Spleen (tissue), 11 donors: ENCODE results near the gene CARS1. TPM values are rescaled to one million over a fixed set of nuclear protein-coding genes. Genes with fewer than 3 reads are reported as not detected.

ENCODE experiments used
- DNase-seq: peaks from one replicate; pipeline ENCODE4 v3.0.0-alpha.2; 2020
- H3K27ac ChIP-seq, 8 donors: fragments of 200-600 bp; sonication (generic) in 7 of 8; 1 replicate in 4 of 8; 2 replicates in 4 of 8; pipeline versions ENCODE4 v1.5.0 to v1.8.0; 2016 to 2021; ENCODE audit warnings: inconsistent platforms in 4 of 8, mild to moderate bottlenecking in 4 of 8, moderate library complexity in 1 of 8
- H3K27me3 ChIP-seq, 7 donors: fragments of 200-600 bp; sonication (generic) in 6 of 7; replicated peaks in 1 of 7; 1 replicate in 4 of 7; 2 replicates in 3 of 7; pipeline versions ENCODE4 v1.5.0 to v1.8.0; 2016 to 2021; ENCODE audit warnings: inconsistent platforms in 3 of 7, mild to moderate bottlenecking in 1 of 7
- H3K36me3 ChIP-seq, 6 donors: fragments of 200-600 bp; sonication (generic) in 5 of 6; 1 replicate in 4 of 6; 2 replicates in 2 of 6; pipeline versions ENCODE4 v1.5.0 to v1.8.0; 2016 to 2021; ENCODE audit warnings: inconsistent platforms in 2 of 6
- H3K4me1 ChIP-seq, 6 donors: fragments of 200-600 bp; sonication (generic) in 5 of 6; 1 replicate in 3 of 6; 2 replicates in 3 of 6; pipeline versions ENCODE4 v1.5.0 to v1.8.0; 2016 to 2021; ENCODE audit warnings: inconsistent platforms in 3 of 6
- H3K4me3 ChIP-seq, 8 donors: fragments of 200-600 bp; sonication (generic) in 7 of 8; 1 replicate in 4 of 8; 2 replicates in 4 of 8; pipeline versions ENCODE4 v1.5.0 to v1.8.0; 2016 to 2021; ENCODE audit warnings: inconsistent platforms in 4 of 8, mild to moderate bottlenecking in 4 of 8, moderate library complexity in 2 of 8
- H3K9me3 ChIP-seq, 8 donors: fragments of 200-600 bp; sonication (generic) in 7 of 8; 1 replicate in 4 of 8; 2 replicates in 4 of 8; pipeline versions ENCODE4 v1.5.0 to v1.8.0; 2016 to 2021; ENCODE audit warnings: inconsistent platforms in 4 of 8
- CTCF ChIP-seq, 11 experiments: fragments of 200-600 bp in 7 of 11; fragments of 450-650 bp in 4 of 11; sonication (generic) in 4 of 11; IDR thresholded peaks in 8 of 11; conservative IDR thresholded peaks in 3 of 11; 1 replicate in 7 of 11; 2 replicates in 4 of 11; pipeline versions ENCODE4 v1.4.0 to v1.8.0; 2016 to 2021; ENCODE audit warnings: antibody characterized with exemption in 11 of 11, inconsistent platforms in 4 of 11, mild to moderate bottlenecking in 1 of 11
- POLR2A ChIP-seq, 3 donors: fragments of 450-650 bp; IDR thresholded peaks; one replicate each; pipeline ENCODE4 v1.5.1; 2017; ENCODE audit warnings: antibody characterized with exemption in 3 of 3, mild to moderate bottlenecking in 1 of 3
- POLR2AphosphoS5 ChIP-seq, 3 donors: sonication (generic); formaldehyde crosslinking; IDR thresholded peaks; one replicate each; pipeline ENCODE4 v1.5.1; 2017; ENCODE audit warnings: antibody characterized with exemption in 3 of 3
- WGBS, 5 donors: extraction: QIAGEN DNeasy Blood & Tissue Kit in 3 of 5; methylation state at CpG; one replicate each; pipeline versions ENCODE4 v1.1.5 to v1.1.7; 2013 to 2018; 5-methylcytosine and 5-hydroxymethylcytosine counted together
- intact Hi-C: fragments of 100-400 bp; cut with DNase I; formaldehyde crosslinking; loops from one replicate; pipeline ENCODE4 v1.15.0; 2023; ENCODE audit warnings: low total_unique reads
- polyA plus RNA-seq, 3 donors: library from polyadenylated mRNA; stranded (reverse); fragments of 200-250 nt; gene quantifications; one replicate each; pipeline ENCODE4 v1.2.1, GENCODE V29; 2013
- total RNA-seq, 7 donors: library from RNA; depleted of rRNA in 3 of 7; stranded (reverse); fragments of >200 nt in 3 of 7; fragmentation: NEBNext Ultra II Directional in 4 of 7; extraction: Animal tissue kit (Norgen Biotek cat#: 25700) in 4 of 7; gene quantifications; one replicate each; pipeline versions ENCODE4 v1.1.0 to v1.2.1, GENCODE V29; 2016 to 2021
- donor health status: healthy with polysubstance abuse.
- donor health status: DM: no; HTN: no; CAD: no; lungs with moderate emphysema.
- donor health status: DM: no; HTN: no; CAD: no.
- donor health status: Bipolar disorder and iron deficiency.
- donor health status: healthy.
- donor health status: DM: no; HTN: no; CAD: no.
- donor health status: DM: yes; HTN: yes; CAD: no.

The CARS1 gene
- total and polyA plus RNA-seq, 10 donors, result 18.6 to 64.9 (median 37.5) TPM

GRCh38 chr11:3016861-3017260 is 40.4 kb downstream of the CARS1 start:
- peaks cover 6 to 96% (median 84%) of the 10 kb centered on the region in 6 donors for H3K36me3 ChIP-seq
- no peak overlapping the region for H3K4me3 ChIP-seq
- 93 to 99% (median 95%) methylated on average over 10 to 11 of the region's 11 CpGs for WGBS, 5 donors
- no peaks in the 10 kb centered on the region for H3K27me3 ChIP-seq
- H3K27ac ChIP-seq, result peak overlapping the region in 2 of 8 donors; percentile 47 to 79
- intact Hi-C loops, result no loop called here
- H3K4me1 ChIP-seq, result peaks cover 0 to 43% (median 13%) of the 10 kb centered on the region in 6 donors
- H3K9me3 ChIP-seq, result no peaks in the 10 kb centered on the region
- TF ChIP-seq POLR2A (IDR thresholded peaks at IDR 0.05), result no peak
- TF ChIP-seq CTCF (IDR thresholded peaks at IDR 0.05 in 8 of 11, conservative IDR thresholded peaks at IDR 0.05 in 3 of 11), result no peak
- no peak for TF ChIP-seq POLR2AphosphoS5 (IDR thresholded peaks at IDR 0.05)
- no peak for DNase-seq

GRCh38 chr11:3015796-3016195 is 41.4 kb downstream of the CARS1 start:
- intact Hi-C loops, result no loop called here
- no peak for DNase-seq
- H3K9me3 ChIP-seq, result no peaks in the 10 kb centered on the region
- peak overlapping the region in 3 of 8 donors; percentile 79 to 88 (median 79) for H3K27ac ChIP-seq
- no peaks in the 10 kb centered on the region for H3K27me3 ChIP-seq
- no peak for TF ChIP-seq CTCF (IDR thresholded peaks at IDR 0.05 in 8 of 11, conservative IDR thresholded peaks at IDR 0.05 in 3 of 11)
- no peak overlapping the region for H3K4me3 ChIP-seq
- H3K36me3 ChIP-seq, result peaks cover 6 to 100% (median 94%) of the 10 kb centered on the region in 6 donors
- 91 to 96% (median 94%) methylated on average over 10 of the region's 10 CpGs for WGBS, 5 donors
- peaks cover 0 to 37% (median 10%) of the 10 kb centered on the region in 6 donors for H3K4me1 ChIP-seq

DNA sequence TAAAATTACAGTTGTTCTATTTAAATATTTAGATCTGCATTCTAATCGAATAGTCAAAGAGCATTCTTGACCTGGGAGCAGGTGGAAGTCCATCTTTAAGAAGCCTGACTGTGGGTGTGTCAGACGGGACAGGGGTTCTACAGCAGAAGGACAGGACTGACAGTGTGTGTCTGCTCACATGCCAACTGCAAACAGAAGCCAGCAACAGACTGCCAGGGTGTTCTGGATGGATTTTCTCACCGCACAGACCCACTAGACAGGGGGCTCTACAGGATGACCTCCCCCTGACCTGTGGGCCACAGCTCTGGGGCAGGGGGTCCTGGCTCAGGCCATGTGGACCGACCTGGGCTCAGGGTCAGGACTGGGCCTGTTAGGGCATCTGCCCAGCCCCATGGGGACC is 42.3 kb downstream of the CARS1 start:
- DNase-seq, result no peak
- no peak for TF ChIP-seq POLR2A (IDR thresholded peaks at IDR 0.05)
- TF ChIP-seq POLR2AphosphoS5 (IDR thresholded peaks at IDR 0.05), result no peak
- TF ChIP-seq CTCF (IDR thresholded peaks at IDR 0.05 in 8 of 11, conservative IDR thresholded peaks at IDR 0.05 in 3 of 11), result no peak
- Histone ChIP-seq H3K36me3 (peaks cover 6 to 100% (median 97%) of the 10 kb centered on the region in 6 donors), H3K4me3 (no peak overlapping the region), H3K27me3 (no peaks in the 10 kb centered on the region), H3K9me3 (no peaks in the 10 kb centered on the region), H3K27ac (peak overlapping the region in 5 of 8 donors; percentile 43 to 88 (median 79)), H3K4me1 (peaks cover 0 to 37% (median 10%) of the 10 kb centered on the region in 6 donors)
- intact Hi-C loops, result no loop called here
- WGBS, 5 donors, result 83 to 93% (median 84%) methylated on average over 3 to 4 of the region's 4 CpGs

GRCh38 chr11:3014057-3014938 is 42.9 kb downstream of the CARS1 start:
- WGBS, 5 donors, result 62 to 82% (median 67%) methylated on average over 12 to 16 of the region's 16 CpGs
- intact Hi-C loops, result no loop called here
- Histone ChIP-seq H3K9me3 (no peaks in the 10 kb centered on the region), H3K4me1 (peaks cover 0 to 37% (median 10%) of the 10 kb centered on the region in 6 donors), H3K27me3 (no peaks in the 10 kb centered on the region), H3K4me3 (no peak overlapping the region), H3K36me3 (peaks cover 6 to 100% (median 97%) of the 10 kb centered on the region in 6 donors), H3K27ac (peak overlapping the region in 7 of 8 donors; percentile 6 to 88 (median 55))
- TF ChIP-seq POLR2AphosphoS5 (IDR thresholded peaks at IDR 0.05) (peak; percentile 38 to 68 (median 50)), POLR2A (IDR thresholded peaks at IDR 0.05) (no peak)
- DNase-seq, result peak; percentile 86
